ENCODE measurements around the gene MAK.
A peak's percentile ranks its signal among the peaks of the same experiment; 100 is the strongest.

GRCh38 chr6:10759312-10759839 lies 79.0 kb downstream of the MAK start:
- TF ChIP-seq CTCF (IDR thresholded peaks at IDR 0.05): peak in 1 of 5 experiments; percentile 34
- no peak for TF ChIP-seq POLR2A (IDR thresholded peaks at IDR 0.05)
- no peak for TF ChIP-seq EP300 (IDR thresholded peaks at IDR 0.05)

Data from tibial nerve (tissue), 4 donors.